ENCODE data around the gene RAB37.
A peak's percentile ranks its signal among the peaks of the same experiment; 100 is the strongest.

RAB37 gene

GRCh38 chr17:74744714-74745547, 7.9 kb downstream of the RAB37 start:
- Histone ChIP-seq H3F3A (ENCODE audit: low read depth) (peaks cover 21% of the 10 kb centered on the region; the same call in 1 of the 2 replicates), H3K9ac (ENCODE audit: low read depth, low read length, poor library complexity, severe bottlenecking) (peak overlapping the region; percentile 49), H4K20me1 (ENCODE audit: insufficient read depth, low read length, poor library complexity, severe bottlenecking) (peaks cover 18% of the 10 kb centered on the region), H3K4me2 (ENCODE audit: low read depth, low read length, poor library complexity, severe bottlenecking) (peak overlapping the region; percentile 78), H3K27me3 (ENCODE audit: insufficient read depth, low read length, poor library complexity, severe bottlenecking) (peaks cover 7% of the 10 kb centered on the region), H2AFZ (ENCODE audit: low read length) (no peak overlapping the region), H3K79me2 (ENCODE audit: insufficient read depth, low read length) (peaks cover 67% of the 10 kb centered on the region), H3K4me1 (ENCODE audit: insufficient read depth, low read length, poor library complexity, severe bottlenecking) (peaks cover 73% of the 10 kb centered on the region), H3K9me3 (ENCODE audit: insufficient read depth, low read depth, low read length) (no peaks in the 10 kb centered on the region), H3K9me2 (replicated peaks; ENCODE audit: low read depth, low read length) (no peaks in the 10 kb centered on the region), H3K4me3 (ENCODE audit: low read length, poor library complexity, severe bottlenecking) (peak overlapping the region; percentile 37), H3K36me3 (ENCODE audit: insufficient read depth, low read length) (no peaks in the 10 kb centered on the region)
- TF ChIP-seq EZH2phosphoT487 (IDR thresholded peaks at IDR 0.05; ENCODE audit: borderline replicate concordance) (no peak), CTCF (conservative IDR thresholded peaks at IDR 0.05; ENCODE audit: low read length) (peak; percentile 100)

GRCh38 chr17:74745548-74746177, 8.6 kb downstream of the RAB37 start:
- Histone ChIP-seq H3K9me2 (replicated peaks; ENCODE audit: low read depth, low read length) (no peaks in the 10 kb centered on the region), H3K27me3 (ENCODE audit: insufficient read depth, low read length, poor library complexity, severe bottlenecking) (peaks cover 7% of the 10 kb centered on the region), H2AFZ (ENCODE audit: low read length) (no peak overlapping the region), H3K4me3 (ENCODE audit: low read length, poor library complexity, severe bottlenecking) (no peak overlapping the region), H3F3A (ENCODE audit: low read depth) (peaks cover 21% of the 10 kb centered on the region; the same call in 1 of the 2 replicates), H3K4me1 (ENCODE audit: insufficient read depth, low read length, poor library complexity, severe bottlenecking) (peaks cover 66% of the 10 kb centered on the region), H3K9me3 (ENCODE audit: insufficient read depth, low read depth, low read length) (no peaks in the 10 kb centered on the region), H3K4me2 (ENCODE audit: low read depth, low read length, poor library complexity, severe bottlenecking) (peak overlapping the region; percentile 78), H3K36me3 (ENCODE audit: insufficient read depth, low read length) (no peaks in the 10 kb centered on the region), H3K79me2 (ENCODE audit: insufficient read depth, low read length) (peaks cover 67% of the 10 kb centered on the region), H4K20me1 (ENCODE audit: insufficient read depth, low read length, poor library complexity, severe bottlenecking) (peaks cover 26% of the 10 kb centered on the region), H3K9ac (ENCODE audit: low read depth, low read length, poor library complexity, severe bottlenecking) (no peak overlapping the region)
- TF ChIP-seq CTCF (conservative IDR thresholded peaks at IDR 0.05; ENCODE audit: low read length) (no peak), EZH2phosphoT487 (IDR thresholded peaks at IDR 0.05; ENCODE audit: borderline replicate concordance) (no peak)

GRCh38 chr17:74746376-74746775, 9.3 kb downstream of the RAB37 start:
- Histone ChIP-seq H3K4me3 (ENCODE audit: low read length, poor library complexity, severe bottlenecking) (no peak overlapping the region), H3K4me1 (ENCODE audit: insufficient read depth, low read length, poor library complexity, severe bottlenecking) (peaks cover 59% of the 10 kb centered on the region), H2AFZ (ENCODE audit: low read length) (no peak overlapping the region), H3K9me2 (replicated peaks; ENCODE audit: low read depth, low read length) (no peaks in the 10 kb centered on the region), H3K9me3 (ENCODE audit: insufficient read depth, low read depth, low read length) (no peaks in the 10 kb centered on the region), H3K9ac (ENCODE audit: low read depth, low read length, poor library complexity, severe bottlenecking) (peak overlapping the region; percentile 58), H3K27me3 (ENCODE audit: insufficient read depth, low read length, poor library complexity, severe bottlenecking) (peaks cover 7% of the 10 kb centered on the region), H3F3A (ENCODE audit: low read depth) (peaks cover 21% of the 10 kb centered on the region; the same call in 1 of the 2 replicates), H3K4me2 (ENCODE audit: low read depth, low read length, poor library complexity, severe bottlenecking) (peak overlapping the region; percentile 64), H4K20me1 (ENCODE audit: insufficient read depth, low read length, poor library complexity, severe bottlenecking) (peaks cover 33% of the 10 kb centered on the region), H3K79me2 (ENCODE audit: insufficient read depth, low read length) (peaks cover 67% of the 10 kb centered on the region), H3K36me3 (ENCODE audit: insufficient read depth, low read length) (no peaks in the 10 kb centered on the region)
- TF ChIP-seq CTCF (conservative IDR thresholded peaks at IDR 0.05; ENCODE audit: low read length), result no peak
- TF ChIP-seq EZH2phosphoT487 (IDR thresholded peaks at IDR 0.05; ENCODE audit: borderline replicate concordance), result no peak

Measured in Loucy (cell line).